Upper lobe of right lung (tissue), 1 donor: ENCODE measurements around the gene SLF2. TPM values are rescaled to one million over a fixed set of nuclear protein-coding genes. Genes with fewer than 3 reads are reported as not detected.

ENCODE experiments used
- ATAC-seq: fragments of 200-7000 bp; cut with Tn5 transposase; one replicate; pipeline ENCODE4 v1.9.1; 2020; ENCODE audit warnings: mild to moderate bottlenecking, moderate library complexity
- DNase-seq: peaks from one replicate; pipeline ENCODE4 v3.0.0-alpha.2; 2020
- H3K27ac ChIP-seq: fragments of 200-600 bp; one replicate; pipeline ENCODE4 v1.8.0; 2022
- H3K27me3 ChIP-seq: fragments of 200-600 bp; one replicate; pipeline ENCODE4 v1.8.0; 2022; ENCODE audit warnings: mild to moderate bottlenecking
- H3K36me3 ChIP-seq: fragments of 200-600 bp; one replicate; pipeline ENCODE4 v1.8.0; 2022
- H3K4me1 ChIP-seq: fragments of 200-600 bp; one replicate; pipeline ENCODE4 v1.8.0; 2022
- H3K4me3 ChIP-seq: fragments of 200-600 bp; one replicate; pipeline ENCODE4 v1.8.0; 2022; ENCODE audit warnings: mild to moderate bottlenecking
- H3K9me3 ChIP-seq: fragments of 200-600 bp; one replicate; pipeline ENCODE4 v1.8.0; 2022
- intact Hi-C: fragments of 100-400 bp; cut with DNase I; formaldehyde crosslinking; loops from one replicate; pipeline ENCODE4 v1.11.0; 2022
- total RNA-seq: library from RNA; stranded (reverse); fragmentation: NEBNext Ultra II Directional; extraction: Animal tissue kit (Norgen Biotek cat#: 25700); gene quantifications from one replicate; pipeline ENCODE4 v1.2.1, GENCODE V29; 2021
- TF ChIP-seq, protein P1 (sequence below): fragments of 200-600 bp; IDR thresholded peaks from one replicate; pipeline ENCODE4 v1.8.0; 2022; ENCODE audit warnings: antibody characterized with exemption
- donor health status: DM: no; HTN: yes; CAD: no; lungs with severe emphysema.

SLF2 gene
- total RNA-seq, 1 donor from 2014 or later = 32.9 TPM

DNA sequence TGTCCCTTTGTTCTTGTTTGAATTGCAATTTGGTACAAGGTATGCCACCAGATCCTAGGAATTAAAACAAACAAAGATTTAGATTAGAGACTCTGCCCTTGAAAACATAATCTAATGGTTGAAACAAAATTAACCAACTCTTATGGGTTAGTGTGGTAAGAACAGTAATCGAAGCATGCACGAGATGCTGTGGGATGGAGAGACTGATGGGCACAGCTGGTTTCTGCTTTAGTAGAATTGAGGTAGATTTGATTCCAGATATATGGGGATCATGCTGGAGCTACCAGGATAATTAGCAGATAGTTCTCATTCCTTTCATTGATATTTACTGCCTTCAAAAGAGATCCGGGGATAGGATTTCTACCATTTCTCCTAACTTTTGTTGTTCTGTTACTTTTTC, 36.2 kb downstream of the SLF2 start:
- Histone ChIP-seq H3K4me3 (no peak overlapping the region), H3K36me3 (peaks cover 94% of the 10 kb centered on the region), H3K9me3 (no peaks in the 10 kb centered on the region), H3K27me3 (no peaks in the 10 kb centered on the region), H3K27ac (no peak overlapping the region), H3K4me1 (no peaks in the 10 kb centered on the region)
- TF ChIP-seq, protein P1, sequence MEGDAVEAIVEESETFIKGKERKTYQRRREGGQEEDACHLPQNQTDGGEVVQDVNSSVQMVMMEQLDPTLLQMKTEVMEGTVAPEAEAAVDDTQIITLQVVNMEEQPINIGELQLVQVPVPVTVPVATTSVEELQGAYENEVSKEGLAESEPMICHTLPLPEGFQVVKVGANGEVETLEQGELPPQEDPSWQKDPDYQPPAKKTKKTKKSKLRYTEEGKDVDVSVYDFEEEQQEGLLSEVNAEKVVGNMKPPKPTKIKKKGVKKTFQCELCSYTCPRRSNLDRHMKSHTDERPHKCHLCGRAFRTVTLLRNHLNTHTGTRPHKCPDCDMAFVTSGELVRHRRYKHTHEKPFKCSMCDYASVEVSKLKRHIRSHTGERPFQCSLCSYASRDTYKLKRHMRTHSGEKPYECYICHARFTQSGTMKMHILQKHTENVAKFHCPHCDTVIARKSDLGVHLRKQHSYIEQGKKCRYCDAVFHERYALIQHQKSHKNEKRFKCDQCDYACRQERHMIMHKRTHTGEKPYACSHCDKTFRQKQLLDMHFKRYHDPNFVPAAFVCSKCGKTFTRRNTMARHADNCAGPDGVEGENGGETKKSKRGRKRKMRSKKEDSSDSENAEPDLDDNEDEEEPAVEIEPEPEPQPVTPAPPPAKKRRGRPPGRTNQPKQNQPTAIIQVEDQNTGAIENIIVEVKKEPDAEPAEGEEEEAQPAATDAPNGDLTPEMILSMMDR = no peak
- intact Hi-C loops = no loop called here
- ATAC-seq = no peak
- DNase-seq = no peak

DNA sequence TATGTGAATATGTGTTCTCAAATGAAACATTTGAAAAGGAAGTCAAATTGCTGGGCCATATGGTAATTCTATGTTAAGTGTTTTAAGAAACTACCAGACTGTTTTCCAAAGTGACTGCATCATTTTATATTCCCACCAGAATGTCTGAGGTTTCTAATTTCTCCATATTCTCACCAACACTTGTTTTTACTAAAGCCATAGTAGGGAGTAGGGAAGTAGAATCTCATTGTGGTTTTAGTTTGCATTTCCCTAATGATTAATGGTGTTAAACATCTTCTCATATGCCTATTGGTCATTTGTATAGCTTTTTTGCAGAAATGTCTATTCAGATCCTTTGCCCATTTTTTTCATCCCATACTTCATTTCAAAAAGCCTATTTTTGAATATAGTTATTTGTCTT, 47.5 kb downstream of the SLF2 start:
- TF ChIP-seq, protein P1 = no peak
- intact Hi-C loops = no loop called here
- H3K4me3 ChIP-seq = no peak overlapping the region
- no peaks in the 10 kb centered on the region for H3K4me1 ChIP-seq
- ATAC-seq (no peak), DNase-seq (no peak)
- no peaks in the 10 kb centered on the region for H3K27me3 ChIP-seq
- no peaks in the 10 kb centered on the region for H3K9me3 ChIP-seq
- H3K27ac ChIP-seq = no peak overlapping the region
- H3K36me3 ChIP-seq = peaks cover 91% of the 10 kb centered on the region

DNA sequence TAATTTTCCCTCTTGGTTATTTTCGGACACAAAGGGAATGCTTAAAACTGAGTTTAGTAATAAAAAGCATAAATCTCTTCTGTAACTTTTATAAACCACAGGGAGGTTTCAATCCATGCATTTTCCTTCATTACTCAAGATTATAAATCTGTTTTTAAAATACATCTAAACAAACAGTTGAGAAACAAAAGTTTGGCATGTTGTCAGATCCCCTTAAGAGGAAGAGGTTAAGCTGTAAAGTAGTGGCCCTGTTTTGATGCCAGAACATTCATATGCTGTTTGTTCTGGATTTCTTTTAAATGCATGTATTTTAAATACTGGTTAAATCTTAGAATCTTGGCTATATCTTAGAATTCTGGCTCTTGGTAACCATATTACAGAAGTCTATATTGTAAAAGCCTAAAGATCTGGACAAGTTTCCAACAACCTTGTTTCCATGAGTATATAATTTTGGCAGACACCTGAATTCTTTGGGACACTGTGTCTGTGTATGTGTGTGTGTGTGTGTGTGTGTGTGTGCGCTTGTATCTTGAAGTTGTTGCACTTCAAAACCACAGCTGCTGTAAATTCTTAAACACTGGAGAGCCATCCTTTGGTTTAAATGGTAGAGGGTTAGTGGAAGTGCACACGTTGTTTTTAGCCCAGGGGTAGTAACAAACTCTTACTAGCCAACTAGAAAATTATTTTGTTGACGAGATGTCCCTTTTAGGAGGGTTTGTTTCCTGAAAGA, 49.8 kb downstream of the SLF2 start:
- DNase-seq (no peak), ATAC-seq (no peak)
- H3K9me3 ChIP-seq = no peaks in the 10 kb centered on the region
- H3K4me1 ChIP-seq = no peaks in the 10 kb centered on the region
- H3K27me3 ChIP-seq = no peaks in the 10 kb centered on the region
- intact Hi-C loops = no loop called here
- no peak overlapping the region for H3K4me3 ChIP-seq
- TF ChIP-seq, protein P1 = no peak
- H3K27ac ChIP-seq = no peak overlapping the region
- H3K36me3 ChIP-seq = peaks cover 79% of the 10 kb centered on the region

DNA sequence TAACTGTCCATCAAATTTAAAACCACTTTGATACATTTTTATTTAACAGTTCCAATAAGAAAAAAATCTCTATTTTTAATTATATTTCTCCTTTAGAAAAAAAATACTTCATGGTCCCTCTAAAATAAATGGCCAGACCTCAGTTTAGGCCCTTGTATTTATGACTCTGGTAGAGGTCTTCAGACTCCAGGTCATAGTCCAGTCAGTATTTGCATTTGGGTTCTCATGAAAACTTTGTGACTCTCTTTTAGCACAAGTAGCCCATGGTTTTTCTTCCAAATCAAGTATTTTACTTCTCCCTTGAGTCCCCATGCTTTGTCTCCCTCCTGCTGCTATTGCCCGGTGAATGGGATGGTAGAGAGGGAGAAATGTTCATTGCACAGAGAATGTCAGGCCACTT, 51.1 kb downstream of the SLF2 start:
- ATAC-seq (no peak), DNase-seq (no peak)
- H3K27me3 ChIP-seq = no peaks in the 10 kb centered on the region
- no peak overlapping the region for H3K4me3 ChIP-seq
- intact Hi-C loops = no loop called here
- peaks cover 5% of the 10 kb centered on the region for H3K4me1 ChIP-seq
- TF ChIP-seq, protein P1 = no peak
- H3K27ac ChIP-seq = no peak overlapping the region
- H3K9me3 ChIP-seq = no peaks in the 10 kb centered on the region
- peaks cover 66% of the 10 kb centered on the region for H3K36me3 ChIP-seq

DNA sequence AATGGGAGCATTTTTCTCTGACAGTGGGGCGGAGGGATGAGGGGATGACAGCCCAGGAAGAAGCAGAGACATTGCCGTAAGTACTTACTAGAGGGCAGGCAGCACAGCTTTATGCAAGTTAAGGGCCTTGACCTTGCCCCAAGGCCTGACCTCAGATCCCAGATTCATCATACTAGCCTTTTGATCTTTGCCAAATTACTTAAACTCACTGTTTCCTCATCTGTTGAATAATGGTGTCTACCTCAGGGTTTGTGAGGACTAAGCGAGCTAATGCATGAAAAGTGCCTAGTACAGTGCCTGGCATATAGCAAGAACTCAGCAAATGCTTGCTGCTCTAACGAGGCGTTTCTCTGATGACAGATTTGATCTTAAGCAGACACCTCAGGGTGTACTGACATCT, 53.1 kb downstream of the SLF2 start:
- Histone ChIP-seq H3K9me3 (no peaks in the 10 kb centered on the region), H3K27ac (no peak overlapping the region), H3K36me3 (peaks cover 46% of the 10 kb centered on the region), H3K27me3 (no peaks in the 10 kb centered on the region), H3K4me3 (no peak overlapping the region), H3K4me1 (peaks cover 13% of the 10 kb centered on the region)
- ATAC-seq = no peak
- TF ChIP-seq, protein P1 = no peak
- intact Hi-C loops = no loop called here
- no peak for DNase-seq

DNA sequence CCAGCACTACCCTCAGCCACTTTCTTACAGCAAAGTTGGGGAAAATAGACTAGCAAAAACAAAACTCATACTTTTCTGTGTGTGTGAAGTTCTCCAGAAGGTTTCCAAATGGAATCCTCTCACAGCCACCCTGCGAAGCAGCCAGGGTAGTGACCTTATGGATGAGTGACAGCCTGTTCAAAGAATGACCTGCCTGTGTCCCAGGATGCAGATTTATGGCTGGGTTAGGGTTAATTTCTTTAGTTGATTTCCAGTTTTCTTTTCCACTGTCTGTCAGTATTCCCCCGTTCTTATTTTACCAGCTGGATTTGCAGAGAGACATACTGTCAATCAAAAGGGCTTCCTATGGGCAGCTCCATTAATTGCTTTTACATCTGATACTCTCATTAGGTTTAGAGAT, 54.1 kb downstream of the SLF2 start:
- H3K27ac ChIP-seq = no peak overlapping the region
- no peaks in the 10 kb centered on the region for H3K27me3 ChIP-seq
- no peak for ATAC-seq
- peaks cover 13% of the 10 kb centered on the region for H3K4me1 ChIP-seq
- H3K4me3 ChIP-seq = no peak overlapping the region
- TF ChIP-seq, protein P1 = no peak
- DNase-seq = no peak
- intact Hi-C loops = no loop called here
- H3K36me3 ChIP-seq = peaks cover 39% of the 10 kb centered on the region
- H3K9me3 ChIP-seq = no peaks in the 10 kb centered on the region
